ENCODE data around the gene MPEG1. TPM values are rescaled to one million over a fixed set of nuclear protein-coding genes. Genes with fewer than 3 reads are reported as not detected.
A peak's percentile ranks its signal among the peaks of the same experiment; 100 is the strongest.

Gene MPEG1
- 84.1 TPM for total RNA-seq

- H3K4me1 ChIP-seq (ENCODE audit: insufficient read depth, low read length): peaks cover 55% of the 10 kb centered on the region
- H3K27me3 ChIP-seq (ENCODE audit: insufficient read depth, low read length): no peaks in the 10 kb centered on the region
- H3K9me3 ChIP-seq (ENCODE audit: low read depth, low read length): no peaks in the 10 kb centered on the region
- peak within 1 kb of the TSS; percentile 63 for H3K4me3 ChIP-seq (ENCODE audit: low read length)
Observed at GRCh38 chr11:59212744-59213631, at the start of gene MPEG1. MPEG1 (minus strand) TSS chr11:59212927; CDS start chr11:59212865, 62 bp downstream.

GRCh38 chr11:59262177-59262818, 49.6 kb upstream of the MPEG1 start:
- Histone ChIP-seq H3K27me3 (ENCODE audit: insufficient read depth, low read length) (no peaks in the 10 kb centered on the region), H3K4me1 (ENCODE audit: insufficient read depth, low read length) (peaks cover 30% of the 10 kb centered on the region), H3K9me3 (ENCODE audit: low read depth, low read length) (no peaks in the 10 kb centered on the region), H3K4me3 (ENCODE audit: low read length) (no peak overlapping the region)

- peaks cover 32% of the 10 kb centered on the region for H3K4me1 ChIP-seq (ENCODE audit: insufficient read depth, low read length)
- H3K9me3 ChIP-seq (ENCODE audit: low read depth, low read length): no peaks in the 10 kb centered on the region
- H3K4me3 ChIP-seq (ENCODE audit: low read length): no peak overlapping the region
- no peaks in the 10 kb centered on the region for H3K27me3 ChIP-seq (ENCODE audit: insufficient read depth, low read length)
Observed at GRCh38 chr11:59261150-59261549, 48.4 kb upstream of the MPEG1 start.

- H3K9me3 ChIP-seq (ENCODE audit: low read depth, low read length): no peaks in the 10 kb centered on the region
- H3K27me3 ChIP-seq (ENCODE audit: insufficient read depth, low read length): no peaks in the 10 kb centered on the region
- no peak overlapping the region for H3K4me3 ChIP-seq (ENCODE audit: low read length)
- peaks cover 37% of the 10 kb centered on the region for H3K4me1 ChIP-seq (ENCODE audit: insufficient read depth, low read length)
Observed at GRCh38 chr11:59259867-59260475, 47.2 kb upstream of the MPEG1 start.

GRCh38 chr11:59259047-59259446, 46.3 kb upstream of the MPEG1 start:
- Histone ChIP-seq H3K9me3 (ENCODE audit: low read depth, low read length) (no peaks in the 10 kb centered on the region), H3K4me1 (ENCODE audit: insufficient read depth, low read length) (peaks cover 37% of the 10 kb centered on the region), H3K4me3 (ENCODE audit: low read length) (no peak overlapping the region), H3K27me3 (ENCODE audit: insufficient read depth, low read length) (no peaks in the 10 kb centered on the region)

- H3K4me3 ChIP-seq (ENCODE audit: low read length): no peak overlapping the region
- H3K9me3 ChIP-seq (ENCODE audit: low read depth, low read length): no peaks in the 10 kb centered on the region
- H3K4me1 ChIP-seq (ENCODE audit: insufficient read depth, low read length): peaks cover 38% of the 10 kb centered on the region
- no peaks in the 10 kb centered on the region for H3K27me3 ChIP-seq (ENCODE audit: insufficient read depth, low read length)
Observed at GRCh38 chr11:59255281-59255680, 42.6 kb upstream of the MPEG1 start.

GRCh38 chr11:59254286-59254685, 41.6 kb upstream of the MPEG1 start:
- no peaks in the 10 kb centered on the region for H3K27me3 ChIP-seq (ENCODE audit: insufficient read depth, low read length)
- H3K4me3 ChIP-seq (ENCODE audit: low read length): no peak overlapping the region
- no peaks in the 10 kb centered on the region for H3K9me3 ChIP-seq (ENCODE audit: low read depth, low read length)
- peaks cover 46% of the 10 kb centered on the region for H3K4me1 ChIP-seq (ENCODE audit: insufficient read depth, low read length)

- Histone ChIP-seq H3K4me3 (ENCODE audit: low read length) (no peak overlapping the region), H3K9me3 (ENCODE audit: low read depth, low read length) (no peaks in the 10 kb centered on the region), H3K4me1 (ENCODE audit: insufficient read depth, low read length) (peaks cover 59% of the 10 kb centered on the region), H3K27me3 (ENCODE audit: insufficient read depth, low read length) (no peaks in the 10 kb centered on the region)
Observed at GRCh38 chr11:59253001-59253400, 40.3 kb upstream of the MPEG1 start.

GRCh38 chr11:59249535-59249934, 36.8 kb upstream of the MPEG1 start:
- Histone ChIP-seq H3K4me3 (ENCODE audit: low read length) (no peak overlapping the region), H3K9me3 (ENCODE audit: low read depth, low read length) (no peaks in the 10 kb centered on the region), H3K27me3 (ENCODE audit: insufficient read depth, low read length) (no peaks in the 10 kb centered on the region), H3K4me1 (ENCODE audit: insufficient read depth, low read length) (peaks cover 68% of the 10 kb centered on the region)

- Histone ChIP-seq H3K4me1 (ENCODE audit: insufficient read depth, low read length) (peaks cover 59% of the 10 kb centered on the region), H3K27me3 (ENCODE audit: insufficient read depth, low read length) (no peaks in the 10 kb centered on the region), H3K4me3 (ENCODE audit: low read length) (no peak overlapping the region), H3K9me3 (ENCODE audit: low read depth, low read length) (no peaks in the 10 kb centered on the region)
Observed at GRCh38 chr11:59247531-59248227, 35.0 kb upstream of the MPEG1 start.

- peaks cover 14% of the 10 kb centered on the region for H3K9me3 ChIP-seq (ENCODE audit: low read depth, low read length)
- H3K4me1 ChIP-seq (ENCODE audit: insufficient read depth, low read length): peaks cover 33% of the 10 kb centered on the region
- no peak overlapping the region for H3K4me3 ChIP-seq (ENCODE audit: low read length)
- no peaks in the 10 kb centered on the region for H3K27me3 ChIP-seq (ENCODE audit: insufficient read depth, low read length)
Observed at GRCh38 chr11:59243633-59244032, 30.9 kb upstream of the MPEG1 start.

- Histone ChIP-seq H3K9me3 (ENCODE audit: low read depth, low read length) (peaks cover 23% of the 10 kb centered on the region), H3K4me3 (ENCODE audit: low read length) (no peak overlapping the region), H3K4me1 (ENCODE audit: insufficient read depth, low read length) (peaks cover 3% of the 10 kb centered on the region), H3K27me3 (ENCODE audit: insufficient read depth, low read length) (no peaks in the 10 kb centered on the region)
Observed at GRCh38 chr11:59240322-59240721, 27.6 kb upstream of the MPEG1 start.

- H3K9me3 ChIP-seq (ENCODE audit: low read depth, low read length): no peaks in the 10 kb centered on the region
- H3K4me3 ChIP-seq (ENCODE audit: low read length): no peak overlapping the region
- peaks cover 46% of the 10 kb centered on the region for H3K4me1 ChIP-seq (ENCODE audit: insufficient read depth, low read length)
- no peaks in the 10 kb centered on the region for H3K27me3 ChIP-seq (ENCODE audit: insufficient read depth, low read length)
Observed at GRCh38 chr11:59226396-59226795, 13.7 kb upstream of the MPEG1 start.

GRCh38 chr11:59225017-59225416, 12.3 kb upstream of the MPEG1 start:
- H3K4me1 ChIP-seq (ENCODE audit: insufficient read depth, low read length): peaks cover 60% of the 10 kb centered on the region
- H3K27me3 ChIP-seq (ENCODE audit: insufficient read depth, low read length): no peaks in the 10 kb centered on the region
- no peak overlapping the region for H3K4me3 ChIP-seq (ENCODE audit: low read length)
- no peaks in the 10 kb centered on the region for H3K9me3 ChIP-seq (ENCODE audit: low read depth, low read length)

Measured in mononuclear cell (primary cell).